HepG2 (cell line): ENCODE results near the gene NOS1AP. TPM values are rescaled to one million over a fixed set of nuclear protein-coding genes. Genes with fewer than 3 reads are reported as not detected.

Experiments
- DPF2 ChIP-seq: sonication (generic); formaldehyde crosslinking; IDR thresholded peaks from 2 replicates; pipeline ENCODE4 v1.4.0; 2020; ENCODE audit warnings: mild to moderate bottlenecking, low read depth, missing genetic modification reagents, borderline replicate concordance
- EP300 ChIP-seq, 3 experiments: sonication (generic) in 1 of 3; formaldehyde crosslinking in 1 of 3; IDR thresholded peaks; 2 replicates each; pipeline versions ENCODE4 v1.5.1 to v1.6.1; 2011 to 2020; ENCODE audit warnings: low read depth in 2 of 3, low read length in 2 of 3, borderline replicate concordance in 1 of 3, improper control_type of control experiment in 1 of 3, mild to moderate bottlenecking in 1 of 3, missing genetic modification reagents in 1 of 3, moderate library complexity in 1 of 3
- ERF ChIP-seq: IDR thresholded peaks from 2 replicates; pipeline ENCODE4 v1.6.1; 2018; ENCODE audit warnings: missing biosample characterization, missing genetic modification reagents
- GATAD2A ChIP-seq: IDR thresholded peaks from 2 replicates; pipeline ENCODE4 v1.6.1; 2016
- GLI4 ChIP-seq: sonication (generic); formaldehyde crosslinking; IDR thresholded peaks from 2 replicates; pipeline ENCODE4 v1.5.1; 2020; ENCODE audit warnings: missing genetic modification reagents, mild to moderate bottlenecking, moderate library complexity, borderline replicate concordance
- KMT2B ChIP-seq: IDR thresholded peaks from 2 replicates; pipeline ENCODE4 v1.6.1; 2016; ENCODE audit warnings: missing genetic modification reagents, missing compliant biosample characterization
- RNF219 ChIP-seq: sonication (generic); formaldehyde crosslinking; IDR thresholded peaks from 2 replicates; pipeline ENCODE4 v1.5.0; 2020; ENCODE audit warnings: mild to moderate bottlenecking, missing genetic modification reagents
- SAP130 ChIP-seq: IDR thresholded peaks from 2 replicates; pipeline ENCODE4 v1.6.1; 2016; ENCODE audit warnings: low read depth
- SIX4 ChIP-seq: sonication (generic); formaldehyde crosslinking; IDR thresholded peaks from 2 replicates; pipeline ENCODE4 v1.4.0; 2020; ENCODE audit warnings: missing genetic modification reagents
- SOX5 ChIP-seq: IDR thresholded peaks from 2 replicates; pipeline ENCODE4 v1.6.1; 2016; ENCODE audit warnings: borderline replicate concordance
- SPEN ChIP-seq: sonication (generic); formaldehyde crosslinking; IDR thresholded peaks from 2 replicates; pipeline ENCODE4 v1.5.1; 2020; ENCODE audit warnings: low read depth, mild to moderate bottlenecking, missing genetic modification reagents
- STAT6 ChIP-seq: sonication (generic); formaldehyde crosslinking; IDR thresholded peaks from 2 replicates; pipeline ENCODE4 v1.4.0; 2020; ENCODE audit warnings: missing genetic modification reagents, mild to moderate bottlenecking, borderline replicate concordance
- TEAD3 ChIP-seq: optimal IDR thresholded peaks from 2 replicates; pipeline ENCODE3; 2016; ENCODE audit warnings: borderline replicate concordance
- ZBTB34 ChIP-seq: sonication (generic); formaldehyde crosslinking; IDR thresholded peaks from 2 replicates; pipeline ENCODE4 v1.8.0; 2022; ENCODE audit warnings: mild to moderate bottlenecking, missing genetic modification reagents
- ZGPAT ChIP-seq: IDR thresholded peaks from 2 replicates; pipeline ENCODE4 v1.6.1; 2016; ENCODE audit warnings: mild to moderate bottlenecking
- ZMYM3 ChIP-seq: sonication (generic); formaldehyde crosslinking; IDR thresholded peaks from 2 replicates; pipeline ENCODE4 v1.5.1; 2020; ENCODE audit warnings: mild to moderate bottlenecking, missing genetic modification reagents
- ZNF232 ChIP-seq: sonication (generic); formaldehyde crosslinking; IDR thresholded peaks from 2 replicates; pipeline ENCODE4 v1.4.0; 2020; ENCODE audit warnings: missing genetic modification reagents, borderline replicate concordance
- ZNF513 ChIP-seq: sonication (generic); formaldehyde crosslinking; conservative IDR thresholded peaks from 2 replicates; pipeline ENCODE4 v1.5.0; 2020; ENCODE audit warnings: missing genetic modification reagents
- polyA plus RNA-seq, 8 experiments: library from polyadenylated mRNA; depleted of rRNA in 3 of 8; stranded (reverse) in 7 of 8; unstranded in 1 of 8; fragments of >200 nt; fragmentation: Illumina TruSeq in 4 of 8; extraction: Trizol in 4 of 8; gene quantifications; 2 replicates each; pipeline versions ENCODE4 v1.2.1 to v1.2.3, GENCODE V29; 2011 to 2016; ENCODE audit warnings: low read depth in 4 of 8, missing spikeins in 1 of 8, mixed read lengths in 1 of 8; ENCODE audit not compliant: insufficient read depth in 1 of 8
- total RNA-seq, 5 experiments: library from RNA; depleted of rRNA; stranded (reverse); fragments of >200 nt; fragmentation: Illumina TruSeq; extraction: Trizol; gene quantifications; 2 replicates each; pipeline ENCODE4 v1.2.3, GENCODE V29; 2016; ENCODE audit warnings: low read depth in 1 of 5

NOS1AP gene
- total and polyA plus RNA-seq, 2 of the 13 experiments (the other 11 are each of a cell fraction or from before 2014, with no cell fraction given) = 2.0 to 3.3 TPM

DNA sequence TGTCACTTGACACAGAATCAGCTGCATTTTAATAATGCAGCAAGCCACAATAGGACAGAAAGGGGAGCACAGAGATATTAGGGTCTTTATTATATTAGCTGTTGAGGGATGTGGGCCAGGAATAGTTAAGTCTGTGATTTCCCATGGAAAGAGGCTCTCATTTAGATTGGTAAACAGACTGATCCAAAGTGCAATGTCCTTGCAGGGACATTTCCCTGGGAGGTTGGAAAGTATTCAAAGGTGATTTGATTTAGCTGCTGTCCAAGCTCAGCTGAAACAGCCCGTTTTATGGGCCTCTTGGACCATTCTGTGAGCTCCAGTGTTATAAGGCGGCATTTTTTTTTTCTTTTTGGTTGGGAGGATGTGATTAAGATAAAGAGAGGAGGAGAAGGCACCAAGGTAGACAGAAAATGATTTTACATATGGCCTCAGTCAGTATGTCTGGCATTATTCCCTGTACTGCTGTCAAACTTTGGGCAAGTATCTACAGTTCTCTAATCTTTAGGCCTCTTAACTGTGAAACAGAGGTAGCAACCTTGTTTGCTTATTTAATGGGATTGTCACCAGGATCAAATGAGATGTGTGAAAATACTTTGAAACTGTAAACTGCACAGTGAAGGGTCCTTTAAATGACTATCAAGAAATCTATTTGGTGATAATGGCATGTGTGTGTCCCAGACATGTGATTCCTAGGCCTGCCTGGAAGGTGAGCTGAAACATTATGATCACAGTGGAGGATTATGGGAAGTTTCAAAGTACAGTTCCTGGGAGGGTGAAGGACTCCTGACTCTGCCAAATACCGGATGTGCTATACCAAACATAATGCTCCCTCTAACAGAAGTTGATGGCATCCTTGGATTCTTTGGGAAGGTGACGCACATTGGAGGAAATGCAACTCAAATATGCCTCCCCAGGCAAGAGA lies 62.2 kb downstream of the NOS1AP start (continued):
- TF ChIP-seq EP300 (IDR thresholded peaks at IDR 0.05; ENCODE audit: low read depth in 2 of 2, low read length in 2 of 2) = peak in 1 of 2 experiments; percentile 76; a peak in 2 of 4 replicates
- peak; percentile 81 for TF ChIP-seq EP300 (CRISPR knock-in tag; IDR thresholded peaks at IDR 0.05; ENCODE audit: borderline replicate concordance)
- TF ChIP-seq ZNF232 (CRISPR knock-in tag) = no peak; the same call in 1 of the 2 replicates
- no peak for TF ChIP-seq ZNF513
- TF ChIP-seq DPF2 (CRISPR knock-in tag) = peak; percentile 24; the same call in 1 of the 2 replicates
- TF ChIP-seq SIX4 (CRISPR knock-in tag) = peak; percentile 47; the same call in 1 of the 2 replicates
- TF ChIP-seq ZGPAT (CRISPR knock-in tag) = peak; percentile 51; the same call in 1 of the 2 replicates
- peak; percentile 34; the same call in 1 of the 2 replicates for TF ChIP-seq ZMYM3 (CRISPR knock-in tag)
- TF ChIP-seq GLI4 (CRISPR knock-in tag) = no peak
- peak; percentile 64; the same call in 1 of the 2 replicates for TF ChIP-seq STAT6 (CRISPR knock-in tag)
- TF ChIP-seq SOX5 (CRISPR knock-in tag) = peak; percentile 80
- peak; percentile 94 for TF ChIP-seq GATAD2A
- peak; percentile 50 for TF ChIP-seq SPEN (CRISPR knock-in tag)
- TF ChIP-seq RNF219 (CRISPR knock-in tag) = 0 out of 2 replicates have a peak, but pooled peaks have one; percentile 28
- no peak for TF ChIP-seq ZBTB34
- TF ChIP-seq TEAD3 (CRISPR knock-in tag) = peak; percentile 96
- peak; percentile 35; the same call in 1 of the 2 replicates for TF ChIP-seq ERF
- TF ChIP-seq SAP130 (CRISPR knock-in tag) = peak; percentile 58
- peak; percentile 46; the same call in 1 of the 2 replicates for TF ChIP-seq KMT2B (CRISPR knock-in tag)
